SK-N-SH treated with all-trans-retinoic acid at 6 μM for 48 hours (cell line): ENCODE measurements around the gene SYTL4.

Experiments used
- ATAC-seq: fragments of 200-7000 bp; cut with Tn5 transposase; 3 replicates; pipeline ENCODE4 v1.9.1; 2020; ENCODE audit warnings: mild to moderate bottlenecking, moderate library complexity
- ARNTL ChIP-seq: fragments of 450-650 bp; formaldehyde crosslinking; IDR thresholded peaks from 2 replicates; pipeline ENCODE4 v1.5.0; 2020; ENCODE audit warnings: low read depth, mild to moderate bottlenecking, moderate library complexity, borderline replicate concordance
- BACH2 ChIP-seq: fragments of 250-450 bp; sonication (Bioruptor Pico); IDR thresholded peaks from 2 replicates; pipeline ENCODE4 v1.9.0; 2021; ENCODE audit warnings: mild to moderate bottlenecking, borderline replicate concordance
- CREB5 ChIP-seq: fragments of 250-450 bp; sonication (Bioruptor Pico); IDR thresholded peaks from 2 replicates; pipeline ENCODE4 v1.5.1; 2020; ENCODE audit warnings: low read depth, mild to moderate bottlenecking, moderate library complexity
- CSDC2 ChIP-seq: fragments of 250-450 bp; sonication (Bioruptor Pico); IDR thresholded peaks from 2 replicates; pipeline ENCODE4 v1.5.0; 2020; ENCODE audit warnings: mild to moderate bottlenecking, moderate library complexity
- CSRNP3 ChIP-seq: fragments of 250-450 bp; sonication (Bioruptor Pico); IDR thresholded peaks from 2 replicates; pipeline ENCODE4 v1.5.1; 2021; ENCODE audit warnings: mild to moderate bottlenecking, moderate library complexity
- ESRRG ChIP-seq: fragments of 250-450 bp; sonication (Bioruptor Pico); IDR thresholded peaks from 2 replicates; pipeline ENCODE4 v1.6.1; 2021; ENCODE audit warnings: mild to moderate bottlenecking
- ISL1 ChIP-seq: fragments of 250-450 bp; sonication (Bioruptor Pico); IDR thresholded peaks from 2 replicates; pipeline ENCODE4 v2.1.2; 2022; ENCODE audit warnings: mild to moderate bottlenecking, moderate library complexity
- PATZ1 ChIP-seq: fragments of 250-450 bp; sonication (Bioruptor Pico); IDR thresholded peaks from 2 replicates; pipeline ENCODE4 v1.8.0; 2020; ENCODE audit warnings: mild to moderate bottlenecking, moderate library complexity, borderline replicate concordance
- POU6F1 ChIP-seq: fragments of 250-450 bp; sonication (Bioruptor Pico); IDR thresholded peaks from 2 replicates; pipeline ENCODE4 v1.8.0; 2021; ENCODE audit warnings: low read depth, mild to moderate bottlenecking, moderate library complexity, borderline replicate concordance
- PPARA ChIP-seq: fragments of 250-450 bp; sonication (Bioruptor Pico); IDR thresholded peaks from 2 replicates; pipeline ENCODE4 v1.5.0; 2020; ENCODE audit warnings: mild to moderate bottlenecking, borderline replicate concordance
- RARB ChIP-seq: fragments of 250-450 bp; sonication (Bioruptor Pico); IDR thresholded peaks from 2 replicates; pipeline ENCODE4 v1.8.0; 2021; ENCODE audit warnings: mild to moderate bottlenecking, moderate library complexity
- SNAI2 ChIP-seq: fragments of 250-450 bp; sonication (Bioruptor Pico); IDR thresholded peaks from 2 replicates; pipeline ENCODE4 v1.5.0; 2020; ENCODE audit warnings: mild to moderate bottlenecking, moderate library complexity
- TCF4 ChIP-seq: fragments of 250-450 bp; sonication (Bioruptor Pico); IDR thresholded peaks from 2 replicates; pipeline ENCODE4 v1.8.0; 2021; ENCODE audit warnings: mild to moderate bottlenecking, moderate library complexity, borderline replicate concordance
- TOX ChIP-seq: fragments of 250-450 bp; sonication (Bioruptor Pico); IDR thresholded peaks from 2 replicates; pipeline ENCODE4 v1.8.0; 2021; ENCODE audit warnings: mild to moderate bottlenecking, moderate library complexity, borderline replicate concordance
- TSHZ2 ChIP-seq: fragments of 250-450 bp; sonication (Bioruptor Pico); IDR thresholded peaks from 2 replicates; pipeline ENCODE4 v1.5.0; 2020; ENCODE audit warnings: mild to moderate bottlenecking, moderate library complexity
- ZC3H10 ChIP-seq: fragments of 250-450 bp; sonication (Bioruptor Pico); IDR thresholded peaks from 2 replicates; pipeline ENCODE4 v1.5.1; 2021; ENCODE audit warnings: mild to moderate bottlenecking, moderate library complexity
- ZFP3 ChIP-seq: fragments of 250-450 bp; sonication (Bioruptor Pico); IDR thresholded peaks from 2 replicates; pipeline ENCODE4 v1.5.0; 2020; ENCODE audit warnings: mild to moderate bottlenecking, moderate library complexity
- ZFP30 ChIP-seq: fragments of 450-650 bp; formaldehyde crosslinking; IDR thresholded peaks from 2 replicates; pipeline ENCODE4 v1.5.0; 2022; ENCODE audit warnings: mild to moderate bottlenecking, moderate library complexity
- ZNF565 ChIP-seq: fragments of 450-650 bp; formaldehyde crosslinking; conservative IDR thresholded peaks from 2 replicates; pipeline ENCODE4 v1.5.0; 2020; ENCODE audit warnings: low read depth, mild to moderate bottlenecking, moderate library complexity
- ZNF8 ChIP-seq: fragments of 450-650 bp; formaldehyde crosslinking; IDR thresholded peaks from 2 replicates; pipeline ENCODE4 v1.5.0; 2020; ENCODE audit warnings: mild to moderate bottlenecking, moderate library complexity

The SYTL4 gene

GRCh38 chrX:100659431-100660137, 72.3 kb downstream of the SYTL4 start:
- ATAC-seq: no peak
- TF ChIP-seq CSDC2 (no peak), TOX (CRISPR knock-in tag) (no peak), PATZ1 (no peak), ISL1 (CRISPR knock-in tag) (no peak), ZFP3 (CRISPR knock-in tag) (no peak), TCF4 (CRISPR knock-in tag) (no peak), ZNF565 (CRISPR knock-in tag) (no peak), CREB5 (CRISPR knock-in tag) (no peak)

GRCh38 chrX:100658941-100659381, 73.0 kb downstream of the SYTL4 start:
- no peak for ATAC-seq
- no peak for TF ChIP-seq ARNTL (CRISPR knock-in tag)
- TF ChIP-seq ESRRG (CRISPR knock-in tag): no peak
- no peak for TF ChIP-seq ZNF565 (CRISPR knock-in tag)
- TF ChIP-seq BACH2 (CRISPR knock-in tag): no peak
- no peak for TF ChIP-seq RARB (CRISPR knock-in tag)
- no peak for TF ChIP-seq POU6F1 (CRISPR knock-in tag)
- TF ChIP-seq PPARA (CRISPR knock-in tag): no peak
- TF ChIP-seq PATZ1: no peak
- TF ChIP-seq SNAI2 (CRISPR knock-in tag): no peak
- TF ChIP-seq ZFP30 (CRISPR knock-in tag): no peak
- TF ChIP-seq TOX (CRISPR knock-in tag): no peak
- TF ChIP-seq ZFP3 (CRISPR knock-in tag): no peak
- TF ChIP-seq ZC3H10 (CRISPR knock-in tag): no peak

- TF ChIP-seq CSRNP3 (CRISPR knock-in tag) (no peak), TSHZ2 (CRISPR knock-in tag) (no peak), ISL1 (CRISPR knock-in tag) (no peak), ZFP3 (CRISPR knock-in tag) (no peak), ESRRG (CRISPR knock-in tag) (no peak), RARB (CRISPR knock-in tag) (no peak), ZNF8 (CRISPR knock-in tag) (no peak), TCF4 (CRISPR knock-in tag) (no peak), CREB5 (CRISPR knock-in tag) (no peak), CSDC2 (no peak)
- TF ChIP-seq, all 23 proteins: peak for 0
- peak; percentile 78 for ATAC-seq
These were observed 77.7 kb downstream of the SYTL4 start for GRCh38 chrX:100654261-100654660.
